HepG2 (cell line): ENCODE measurements around the gene SPDYE17. TPM values are rescaled to one million over a fixed set of nuclear protein-coding genes. Genes with fewer than 3 reads are reported as not detected.
"Not testable (repeated sequence)": the region's sequence is repeated elsewhere in the genome, so short reads cannot be mapped to it uniquely, and the experiment has no call there.

Experiments
- ATAC-seq: fragments of 200-7000 bp; cut with Tn5 transposase; 3 replicates; pipeline ENCODE4 v1.9.1; 2020; ENCODE audit warnings: mild to moderate bottlenecking, moderate library complexity
- BruUV-seq: library from RNA; stranded (reverse); fragments of 400-500 nt; replicated peaks from 2 replicates; lab custom pipeline; 2021; lab: Mats Ljungman, UMichigan
- CTCF ChIA-PET: fragments of 300-600 bp; formaldehyde crosslinking; extraction: SDS; loops from one replicate; lab custom pipeline; 2021; ENCODE audit warnings: low total read pairs, inconsistent platforms, low intra/inter-chr PET ratio; lab: Yijun Ruan, JAX
- POLR2A ChIA-PET: fragments of 350-600 bp; sonication (Branson Sonifier 250); formaldehyde crosslinking; loops from one replicate; lab custom pipeline; 2020; ENCODE audit warnings: antibody characterized with exemption, inconsistent platforms; lab: Yijun Ruan, JAX
- DNase-seq: peaks from one replicate; pipeline ENCODE4 v3.0.0-alpha.2; 2015; ENCODE audit warnings: low spot score
- FAIRE-seq: peaks from 3 replicates; lab custom pipeline; 2011; peaks lifted over from hg19 to GRCh38; lab: Jason Lieb, UNC
- H2AFZ ChIP-seq: one replicate; pipeline ENCODE4 v1.6.1; 2011; ENCODE audit warnings: low read length, inconsistent platforms
- H3K27ac ChIP-seq: fragments of 300-600 bp; 3 replicates; pipeline ENCODE4 v1.8.0; 2011; ENCODE audit warnings: mixed run types, mild to moderate bottlenecking, mixed read lengths, low read length, inconsistent platforms; ENCODE audit not compliant: insufficient read depth; ENCODE audit errors: extremely low read length
- H3K27me3 ChIP-seq, 2 experiments: fragments of 200-600 bp in 1 of 2; 2 replicates in 1 of 2; 3 replicates in 1 of 2; pipeline versions ENCODE4 v1.6.0 to v1.8.0; 2011; ENCODE audit warnings: low read length in 2 of 2, mild to moderate bottlenecking in 2 of 2, moderate library complexity in 2 of 2, inconsistent platforms in 1 of 2; ENCODE audit not compliant: insufficient read depth in 2 of 2, control insufficient read depth in 1 of 2
- H3K36me3 ChIP-seq, 2 experiments: fragments of 200-600 bp in 1 of 2; replicated peaks in 1 of 2; 2 replicates in 1 of 2; 3 replicates in 1 of 2; pipeline versions ENCODE4 v1.5.1 to v1.8.0; 2011; ENCODE audit warnings: low read length in 2 of 2, inconsistent platforms in 1 of 2; ENCODE audit not compliant: insufficient read depth in 2 of 2, control insufficient read depth in 1 of 2
- H3K4me1 ChIP-seq: 2 replicates; pipeline ENCODE4 v1.5.1; 2012; ENCODE audit warnings: low read length, inconsistent platforms; ENCODE audit not compliant: insufficient read depth
- H3K4me2 ChIP-seq: 2 replicates; pipeline ENCODE4 v1.6.0; 2011; ENCODE audit warnings: low read depth, low read length, inconsistent platforms
- H3K4me3 ChIP-seq, 3 experiments: fragments of 200-600 bp in 1 of 3; sonication (generic), shearing (Covaris generic) in 1 of 3; replicated peaks in 1 of 3; 2 replicates each; pipeline ENCODE4 v1.5.1; 2011 to 2016; ENCODE audit warnings: low read length in 3 of 3, inconsistent platforms in 2 of 3, low read depth in 2 of 3, mild to moderate bottlenecking in 2 of 3, control low read depth in 1 of 3, mixed read lengths in 1 of 3; ENCODE audit not compliant: insufficient read depth in 1 of 3
- H3K79me2 ChIP-seq: one replicate; pipeline ENCODE4 v1.6.1; 2011; ENCODE audit warnings: low read length, inconsistent platforms; ENCODE audit not compliant: insufficient read depth
- H3K9ac ChIP-seq: 2 replicates; pipeline ENCODE4 v1.6.0; 2011; ENCODE audit warnings: mild to moderate bottlenecking, low read depth, low read length, inconsistent platforms; ENCODE audit not compliant: insufficient read depth
- H3K9me3 ChIP-seq: 2 replicates; pipeline ENCODE4 v1.5.1; 2012; ENCODE audit warnings: mild to moderate bottlenecking, low read length
- H4K20me1 ChIP-seq: 2 replicates; pipeline ENCODE4 v1.6.0; 2011; ENCODE audit warnings: inconsistent platforms, mild to moderate bottlenecking, low read length, moderate library complexity; ENCODE audit not compliant: insufficient read depth
- HNRNPK ChIP-seq: fragments of 200-400 bp; formaldehyde crosslinking; IDR thresholded peaks from 2 replicates; pipeline ENCODE4 v1.6.1; 2018; ENCODE audit warnings: low read length, low read depth, moderate library complexity, mild to moderate bottlenecking; ENCODE audit not compliant: poor library complexity, severe bottlenecking
- PCBP1 ChIP-seq: fragments of 200-400 bp; formaldehyde crosslinking; IDR thresholded peaks from 2 replicates; pipeline ENCODE4 v1.6.1; 2017; ENCODE audit warnings: mild to moderate bottlenecking, low read depth, low read length, borderline replicate concordance
- ZKSCAN1 ChIP-seq: fragments of 150-350 bp; IDR thresholded peaks from 2 replicates; pipeline ENCODE4 v1.6.1; 2014; ENCODE audit warnings: low read length
- WGBS: methylation state at CpG from one replicate; pipeline ENCODE4 v1.1.6; 2017; ENCODE audit warnings: low lambda C conversion rate; 5-methylcytosine and 5-hydroxymethylcytosine counted together
- in situ Hi-C: cut with HindIII; loops from 2 replicates; pipeline ENCODE4 v1.10.0; 2017; ENCODE audit warnings: low pct_unique_long_range_greater_than_20kb; ENCODE audit not compliant: extremely low pct_ligation_motif_present
- intact Hi-C: fragments of 100-400 bp; cut with micrococcal nuclease; formaldehyde crosslinking; loops from one replicate; pipeline ENCODE4 v1.10.0; 2022; ENCODE audit not compliant: unreplicated experiment
- polyA plus RNA-seq, 8 experiments: library from polyadenylated mRNA; depleted of rRNA in 3 of 8; stranded (reverse) in 7 of 8; unstranded in 1 of 8; fragments of >200 nt; fragmentation: Illumina TruSeq in 4 of 8; extraction: Trizol in 4 of 8; gene quantifications; 2 replicates each; pipeline versions ENCODE4 v1.2.1 to v1.2.3, GENCODE V29; 2011 to 2016; ENCODE audit warnings: low read depth in 4 of 8, missing spikeins in 1 of 8, mixed read lengths in 1 of 8; ENCODE audit not compliant: insufficient read depth in 1 of 8
- total RNA-seq, 5 experiments: library from RNA; depleted of rRNA; stranded (reverse); fragments of >200 nt; fragmentation: Illumina TruSeq; extraction: Trizol; gene quantifications; 2 replicates each; pipeline ENCODE4 v1.2.3, GENCODE V29; 2016; ENCODE audit warnings: low read depth in 1 of 5

SPDYE17 gene
- total and polyA plus RNA-seq, 2 of the 13 experiments (the other 11 are each of a cell fraction or from before 2014, with no cell fraction given), result not detected

DNA sequence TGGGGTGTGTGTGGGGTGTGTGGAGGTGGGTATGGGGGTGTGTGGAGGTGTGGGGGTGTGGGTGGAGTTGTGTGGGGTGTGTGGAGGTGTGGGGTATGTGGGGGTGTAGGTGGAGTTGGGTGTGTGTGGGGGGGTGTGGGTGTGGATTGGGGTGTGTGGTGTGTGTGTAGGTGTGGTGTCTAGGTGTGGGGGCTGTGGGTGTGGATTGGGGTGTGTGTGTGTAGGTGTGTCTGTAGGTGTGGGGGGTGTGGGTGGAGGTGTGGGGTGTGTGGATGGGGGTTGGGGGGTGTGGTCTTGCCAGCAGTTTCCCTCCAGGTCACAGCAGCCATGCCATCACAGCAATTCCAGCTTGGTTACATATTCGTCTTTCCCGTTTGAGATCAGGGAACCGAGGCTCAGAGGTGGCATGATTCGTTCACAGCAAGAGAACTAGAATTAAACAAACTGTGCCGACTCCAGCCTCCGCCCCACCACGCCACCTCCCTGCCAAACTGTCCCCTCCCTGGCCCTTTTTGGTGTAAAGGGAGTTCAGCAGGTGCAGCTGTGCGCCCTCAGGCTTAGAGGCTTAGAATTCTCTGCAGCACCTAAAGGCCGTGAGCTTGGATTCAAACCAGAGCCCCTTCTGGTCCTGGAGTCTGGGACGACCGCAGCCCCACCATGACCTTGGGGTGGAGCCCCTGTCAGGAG lies 33.3 kb downstream of the SPDYE17 start:
- H3K36me3 ChIP-seq, H3K9me3 ChIP-seq, intact Hi-C loops, H3K27ac ChIP-seq, in situ Hi-C loops, FAIRE-seq: not testable (repeated sequence)
- WGBS, result 92% methylated on average over 5 of the region's 11 CpGs
- 0 out of 2 replicates have a peak, but pooled peaks have one; percentile 50 for TF ChIP-seq PCBP1
- TF ChIP-seq, all 625 proteins: peak for 1; not testable (repeated sequence) for 624
- H3K4me1 ChIP-seq, H2AFZ ChIP-seq, ATAC-seq, H3K9ac ChIP-seq, H3K79me2 ChIP-seq, H3K4me3 ChIP-seq, CTCF ChIA-PET, H4K20me1 ChIP-seq, DNase-seq, H3K27me3 ChIP-seq, POLR2A ChIA-PET, BruUV-seq, H3K4me2 ChIP-seq: not testable (repeated sequence)

- intact Hi-C loops, result no loop called here
- in situ Hi-C loops, result no loop called here
These were observed 33.9 kb downstream of the SPDYE17 start for GRCh38 chr7:76998285-76998589.

More at GRCh38 chr7:76998285-76998589, 33.9 kb downstream of the SPDYE17 start:
- ATAC-seq (no peak), FAIRE-seq (no peak), DNase-seq (no peak)
- no peak overlapping the region for H3K9ac ChIP-seq
- H3K4me1 ChIP-seq, result no peaks in the 10 kb centered on the region
- no peaks in the 10 kb centered on the region for H4K20me1 ChIP-seq
- ChIA-PET CTCF (no interaction called here), POLR2A (no interaction called here)
- no peak overlapping the region for H3K4me3 ChIP-seq
- WGBS, result 97% methylated on average over 3 of the region's 3 CpGs
- no peak overlapping the region for H3K4me2 ChIP-seq
- H3K79me2 ChIP-seq, result no peaks in the 10 kb centered on the region
- TF ChIP-seq HNRNPK (peak; percentile 10), ZKSCAN1 (no peak)
- no TSS peak for BruUV-seq
- no peaks in the 10 kb centered on the region for H3K36me3 ChIP-seq
- H2AFZ ChIP-seq, result no peak overlapping the region
- H3K27me3 ChIP-seq, result 0 out of 5 replicates have a peak, but pooled peaks cover 0 to 1% of the 10 kb centered on the region in 2 experiments
- no peak overlapping the region for H3K27ac ChIP-seq
- H3K9me3 ChIP-seq, result no peaks in the 10 kb centered on the region
